Naive B cell (primary cell): Measurements from ENCODE around the gene RNF169. TPM values are rescaled to one million over a fixed set of nuclear protein-coding genes. Genes with fewer than 3 reads are reported as not detected.

Source experiments
- polyA plus RNA-seq, 6 donors: library from polyadenylated mRNA; unstranded; fragments of 300-500 nt; fragmentation: Illumina TruSeq; gene quantifications; one replicate each; pipeline ENCODE4 v1.2.3, GENCODE V29; 2021; ENCODE audit warnings: low read depth in 6 of 6

The RNF169 gene
- polyA plus RNA-seq, 6 donors from 2014 or later, result 1.00 to 3.1 (median 1.6) TPM

Other genes starting within 250 kb of the RNF169 start
- gene POLD3, start 156.3 kb upstream of the RNF169 start, polyA plus RNA-seq, result 10 to 100 TPM in 5 of 6 donors, 1 to 10 TPM in 1; 9.4 to 16.7 (median 14.5) TPM
- gene CHRDL2, start 17.4 kb upstream of the RNF169 start, polyA plus RNA-seq, result not detected
- 10 to 100 TPM in 3 of 6 donors, 1 to 10 TPM in 2, under 1 TPM in 1; 0.32 to 15.6 (median 10.0) TPM for gene XRRA1, start 200.2 kb downstream of the RNF169 start, polyA plus RNA-seq
- 100 to 1,000 TPM; 198 to 302 (median 265) TPM for gene SPCS2, start 200.4 kb downstream of the RNF169 start, polyA plus RNA-seq
- gene NEU3, start 240.1 kb downstream of the RNF169 start, polyA plus RNA-seq, result 1 to 10 TPM; 1.6 to 4.3 (median 3.0) TPM